ENCODE data around the gene TSTD1. TPM values are rescaled to one million over a fixed set of nuclear protein-coding genes. Genes with fewer than 3 reads are reported as not detected.

Gene TSTD1, protein sequence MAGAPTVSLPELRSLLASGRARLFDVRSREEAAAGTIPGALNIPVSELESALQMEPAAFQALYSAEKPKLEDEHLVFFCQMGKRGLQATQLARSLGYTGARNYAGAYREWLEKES
- 100 to 1,000 TPM in 1 of 3 donors, 10 to 100 TPM in 2; 48.9 to 105 (median 80.1) TPM for total RNA-seq
- long read RNA-seq, donor 1, transcript TSTD1-204 (4 exons, 593 nt) = major isoform, 23 of 33 reads
- long read RNA-seq, donor 1, partial matches to known transcripts = 0 of 33 reads
- long read RNA-seq, donor 1, other reads (novel, unspliced or antisense) = 3 of 33 reads
- long read RNA-seq, donor 2, transcript TSTD1-204 (4 exons, 593 nt) = major isoform, 53 of 95 reads
- long read RNA-seq, donor 2, transcript TSTD1-202 (4 exons, 574 nt) = minor isoform, 7 of 95 reads
- long read RNA-seq, donor 2, partial matches to known transcripts = 1 of 95 reads
- long read RNA-seq, donor 2, other reads (novel, unspliced or antisense) = 22 of 95 reads

- Histone ChIP-seq H3K36me3 (ENCODE audit: low read depth) (peaks cover 17% of the 10 kb centered on the region), H3K4me1 (ENCODE audit: low read depth) (peaks cover 21% of the 10 kb centered on the region), H3K4me3 (peak within 1 kb of the TSS; percentile 48), H3K9me3 (no peaks in the 10 kb centered on the region)
- DNase-seq = peak; percentile 90 to 93 (median 91)
- ATAC-seq = peak; percentile 95
- intact Hi-C loops (cut with DNase I, micrococcal nuclease) = no loop called here
- TF ChIP-seq CTCF (IDR thresholded peaks at IDR 0.05) = no peak
These were observed at the start of gene TSTD1 for GRCh38 chr1:161038523-161039153. Gene TSTD1 (minus strand): TSS chr1:161038964. CDS start chr1:161038889, 75 bp downstream.

GRCh38 chr1:161086457-161086856 is 47.7 kb upstream of the TSTD1 start:
- Histone ChIP-seq H3K4me1 (ENCODE audit: low read depth) (peaks cover 19% of the 10 kb centered on the region), H3K36me3 (ENCODE audit: low read depth) (no peaks in the 10 kb centered on the region), H3K9me3 (no peaks in the 10 kb centered on the region), H3K4me3 (no peak overlapping the region)
- DNase-seq (peak in 1 of 3 donors; percentile 53), ATAC-seq (peak; percentile 22)
- TF ChIP-seq CTCF (IDR thresholded peaks at IDR 0.05) = no peak
- intact Hi-C loops (cut with DNase I, micrococcal nuclease) = no loop called here

DNA sequence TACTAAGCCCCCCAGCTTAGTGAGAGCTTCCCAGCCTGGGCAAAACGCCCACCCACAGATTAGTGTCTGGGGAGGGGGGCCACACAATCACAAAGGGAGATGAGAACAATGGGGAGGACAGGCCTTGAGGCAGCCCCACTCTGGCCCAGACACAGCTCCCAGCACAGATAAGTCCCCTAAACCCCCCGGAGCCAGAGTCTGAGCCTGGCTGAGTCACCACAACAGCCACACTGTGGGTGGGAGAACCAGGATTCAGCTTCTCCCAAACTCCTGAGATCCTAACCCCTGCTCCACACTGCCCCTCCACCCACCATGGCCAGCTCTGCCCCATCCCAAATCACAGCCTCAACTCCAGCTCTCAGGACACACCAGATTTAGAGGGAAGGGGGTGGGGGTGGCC is 46.4 kb upstream of the TSTD1 start:
- no peak for DNase-seq
- peaks cover 19% of the 10 kb centered on the region for H3K4me1 ChIP-seq (ENCODE audit: low read depth)
- intact Hi-C loops (cut with DNase I, micrococcal nuclease) = no loop called here
- no peak for ATAC-seq
- no peak for TF ChIP-seq CTCF (IDR thresholded peaks at IDR 0.05)
- no peak overlapping the region for H3K4me3 ChIP-seq
- H3K36me3 ChIP-seq (ENCODE audit: low read depth) = no peaks in the 10 kb centered on the region
- no peaks in the 10 kb centered on the region for H3K9me3 ChIP-seq

DNA sequence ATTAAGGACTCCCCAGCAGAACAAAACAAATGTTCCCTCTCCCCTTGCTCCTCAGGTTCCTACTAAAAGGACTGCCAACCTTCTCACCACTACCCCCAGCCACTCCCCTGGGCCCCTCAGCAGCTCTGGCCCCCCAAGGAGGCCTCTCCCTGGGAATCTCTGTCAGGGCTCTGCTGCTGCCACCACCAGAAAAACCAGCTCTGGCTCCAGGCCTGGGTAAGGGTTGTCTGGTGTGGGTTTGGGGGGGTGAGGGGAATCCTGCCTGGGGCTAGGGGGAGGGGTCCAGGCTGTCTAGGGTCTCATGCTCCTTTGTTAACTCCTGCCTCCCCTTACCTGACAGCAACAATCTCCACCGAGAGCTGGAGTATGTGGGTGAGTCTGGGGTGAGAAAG is 45.8 kb upstream of the TSTD1 start:
- intact Hi-C loops (cut with DNase I, micrococcal nuclease) = no loop called here
- no peak overlapping the region for H3K4me3 ChIP-seq
- ATAC-seq = no peak
- H3K36me3 ChIP-seq (ENCODE audit: low read depth) = no peaks in the 10 kb centered on the region
- no peaks in the 10 kb centered on the region for H3K9me3 ChIP-seq
- no peak for TF ChIP-seq CTCF (IDR thresholded peaks at IDR 0.05)
- H3K4me1 ChIP-seq (ENCODE audit: low read depth) = peaks cover 16% of the 10 kb centered on the region
- no peak for DNase-seq

- ATAC-seq (no peak), DNase-seq (no peak)
- H3K4me1 ChIP-seq (ENCODE audit: low read depth) = peaks cover 14% of the 10 kb centered on the region
- intact Hi-C loops (cut with DNase I, micrococcal nuclease) = no loop called here
- TF ChIP-seq CTCF (IDR thresholded peaks at IDR 0.05) = no peak
- no peaks in the 10 kb centered on the region for H3K9me3 ChIP-seq
- H3K36me3 ChIP-seq (ENCODE audit: low read depth) = no peaks in the 10 kb centered on the region
- H3K4me3 ChIP-seq = no peak overlapping the region
These were observed 45.2 kb upstream of the TSTD1 start for GRCh38 chr1:161083748-161084596.
